Kidney glomerular epithelial cell (primary cell): ENCODE data around the gene PARP1.

ENCODE experiments used
- DNase-seq: peaks from one replicate; lab custom pipeline; 2025; lab: John Stamatoyannopoulos, UW

Gene PARP1

DNA sequence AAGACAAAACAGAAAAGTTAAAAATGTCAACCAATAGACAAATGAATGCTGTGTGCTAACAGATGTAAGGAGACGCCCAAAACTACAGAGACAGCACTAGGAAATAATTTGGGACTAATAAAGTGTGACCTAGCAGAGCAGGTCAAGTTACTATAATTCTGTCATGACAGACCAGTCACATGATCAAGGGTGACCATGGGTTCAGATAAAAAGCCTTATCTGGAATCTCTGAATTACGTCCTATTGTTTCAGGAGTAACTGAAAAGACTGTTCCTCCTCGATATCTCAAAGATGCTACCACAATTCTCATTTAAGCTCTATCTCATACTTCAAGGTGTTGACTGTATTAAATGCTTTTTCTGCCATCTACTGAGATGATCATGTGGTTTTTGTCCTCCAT, 31.6 kb downstream of the PARP1 start:
- no peak for DNase-seq

DNA sequence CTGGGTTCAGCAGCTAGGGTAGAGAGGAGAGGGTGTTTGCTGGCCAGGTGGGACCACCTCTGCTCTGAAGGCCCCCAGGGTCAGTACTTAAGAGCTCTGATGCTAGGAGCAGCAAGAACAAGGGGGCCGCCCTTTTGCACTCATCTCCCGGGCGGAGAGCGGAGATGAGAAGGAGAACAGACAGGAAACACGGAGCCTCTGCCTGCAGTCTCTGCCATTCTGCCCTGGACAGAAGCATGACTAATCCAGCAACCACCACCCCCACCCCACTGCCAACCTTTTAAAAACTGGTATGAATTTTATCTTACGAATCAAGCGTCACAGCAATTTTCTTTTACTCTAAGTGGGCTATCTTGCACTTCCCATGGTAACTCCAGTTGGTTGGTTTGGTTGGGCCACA, 34.5 kb downstream of the PARP1 start:
- DNase-seq: no peak

DNA sequence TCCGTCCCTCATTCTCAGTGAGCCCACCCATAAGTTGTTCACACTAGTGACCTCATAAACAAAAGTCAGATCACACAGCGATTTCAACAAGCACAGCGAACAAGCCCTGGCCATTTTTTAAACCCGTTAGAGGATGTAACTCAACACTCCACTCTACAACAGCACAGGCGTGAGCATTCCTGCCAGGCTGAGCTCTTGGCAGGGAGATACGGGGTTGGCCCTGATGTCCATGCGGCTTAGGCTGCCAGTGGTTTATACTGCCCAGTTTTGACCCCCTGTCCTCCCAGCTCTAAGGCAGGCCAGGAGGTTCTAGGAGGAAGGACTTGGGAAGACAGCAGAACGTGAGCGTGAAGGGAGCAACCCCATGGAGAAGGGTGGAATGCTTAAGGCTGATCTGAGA, 35.0 kb downstream of the PARP1 start:
- DNase-seq: no peak

DNA sequence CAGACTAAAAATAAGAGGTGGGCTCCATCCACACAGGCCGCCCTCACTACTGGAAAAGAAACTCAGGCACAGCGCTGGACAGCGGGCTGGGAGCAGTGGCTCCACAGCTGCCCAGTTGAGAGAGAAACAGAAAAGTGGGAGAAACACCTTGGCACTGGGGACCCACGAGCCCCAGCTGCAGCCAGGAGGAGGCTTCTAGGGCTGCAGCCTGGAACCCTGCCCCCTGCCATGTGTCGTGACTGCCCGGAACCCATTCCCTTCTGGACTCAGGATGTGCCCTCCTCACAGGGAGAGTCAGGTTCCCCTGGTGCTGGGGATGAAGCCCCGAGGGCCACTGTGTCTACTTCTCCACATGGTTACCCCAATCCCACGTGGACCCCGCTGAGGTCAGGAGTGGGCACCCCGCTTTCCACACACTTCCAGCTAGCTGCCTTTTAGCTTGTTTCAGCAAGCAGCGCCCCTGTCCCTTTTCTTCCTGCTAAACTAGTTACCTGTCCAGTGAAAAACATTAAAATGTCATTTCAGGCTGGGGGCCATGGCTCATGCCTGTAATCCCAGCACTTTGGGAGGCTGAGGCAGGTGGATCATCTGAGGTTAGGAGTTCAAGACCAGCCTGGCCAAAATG, 35.9 kb downstream of the PARP1 start:
- DNase-seq: no peak

DNA sequence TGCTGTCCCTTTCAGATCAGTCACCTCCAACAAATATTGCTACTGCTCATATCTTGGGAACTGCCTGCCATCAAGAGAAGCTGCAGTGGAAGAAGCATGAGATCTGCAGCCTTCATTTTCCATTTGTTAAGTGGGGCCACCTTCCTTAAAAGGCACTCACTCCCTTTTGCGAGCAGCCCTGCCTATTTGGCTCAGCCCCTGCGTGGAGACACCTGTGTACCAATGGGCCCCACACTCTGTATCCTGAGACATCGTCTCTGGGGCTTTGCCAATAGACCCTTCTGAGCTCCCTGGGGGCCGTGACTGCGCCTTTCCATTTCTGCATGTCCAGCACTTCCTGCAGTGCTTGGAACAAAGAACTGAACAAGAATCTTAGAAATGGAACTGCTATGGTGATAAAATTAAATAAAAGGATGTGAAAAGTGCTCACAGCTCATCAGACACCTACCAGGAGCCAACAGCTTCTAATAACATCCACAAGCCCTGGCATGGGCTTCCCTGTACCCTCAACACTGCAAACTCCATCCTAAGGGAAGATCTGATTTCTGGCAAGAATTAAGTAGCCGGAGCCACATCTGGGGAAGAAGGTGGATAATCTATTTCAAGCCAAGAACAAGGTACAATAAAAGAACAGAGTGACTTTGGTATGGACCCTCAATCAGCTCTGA, 36.7 kb downstream of the PARP1 start:
- DNase-seq: no peak

DNA sequence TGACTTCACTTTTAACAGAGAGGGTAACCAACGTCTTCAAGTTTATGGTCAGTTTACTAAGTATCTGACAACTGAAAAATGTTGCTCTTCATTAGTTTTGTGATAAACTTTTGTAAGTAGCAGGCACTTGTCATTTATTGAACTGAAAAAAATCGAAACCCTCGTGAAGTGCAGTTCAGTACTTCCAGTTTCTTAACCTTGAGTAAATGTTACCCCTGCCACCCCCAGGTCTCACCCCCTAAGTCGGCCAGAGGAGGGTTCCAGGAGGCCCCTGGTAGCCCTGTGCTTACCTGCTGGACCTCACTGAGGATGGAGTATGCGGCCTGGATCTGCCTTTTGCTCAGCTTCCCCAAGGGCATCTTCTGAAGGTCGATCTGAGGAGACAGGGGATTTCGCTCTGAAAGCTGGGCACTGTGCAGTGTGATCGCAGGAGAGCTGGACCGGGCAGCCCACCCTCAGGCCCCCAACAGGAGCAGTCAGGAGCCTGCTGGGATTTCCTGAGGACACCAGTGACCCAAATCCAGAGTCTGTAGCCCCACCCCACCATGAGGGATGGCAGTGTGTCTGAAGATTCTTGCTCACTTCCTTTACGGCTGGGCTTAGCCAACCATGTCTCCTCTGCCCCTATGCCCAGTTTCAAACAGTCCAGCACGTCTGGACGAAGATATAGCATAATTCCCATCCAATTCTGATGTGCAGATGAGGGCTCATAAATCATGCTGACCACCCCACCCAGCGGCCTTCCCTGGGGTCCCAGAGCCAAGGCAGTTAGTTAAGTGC, 37.6 kb downstream of the PARP1 start:
- DNase-seq: no peak

DNA sequence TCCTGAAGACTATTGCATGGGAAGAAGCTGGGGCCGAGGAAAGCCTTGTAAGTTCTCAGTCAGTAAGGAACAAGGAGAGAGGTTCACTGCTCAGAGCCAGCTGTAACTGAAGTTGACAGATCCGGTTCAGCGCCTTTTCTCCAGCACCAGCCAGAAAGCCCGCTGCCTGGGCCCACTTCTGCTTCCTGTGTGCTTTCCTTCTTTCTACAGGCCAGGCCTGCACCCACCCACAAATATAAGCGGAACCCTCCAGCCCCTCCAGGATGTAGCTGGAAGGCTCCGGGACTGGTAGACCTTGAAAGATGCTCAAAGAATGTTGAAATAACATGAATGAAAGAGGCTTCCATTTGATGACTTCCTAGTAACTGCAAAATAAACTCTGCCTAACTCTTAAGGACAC, 38.8 kb downstream of the PARP1 start:
- DNase-seq: no peak

DNA sequence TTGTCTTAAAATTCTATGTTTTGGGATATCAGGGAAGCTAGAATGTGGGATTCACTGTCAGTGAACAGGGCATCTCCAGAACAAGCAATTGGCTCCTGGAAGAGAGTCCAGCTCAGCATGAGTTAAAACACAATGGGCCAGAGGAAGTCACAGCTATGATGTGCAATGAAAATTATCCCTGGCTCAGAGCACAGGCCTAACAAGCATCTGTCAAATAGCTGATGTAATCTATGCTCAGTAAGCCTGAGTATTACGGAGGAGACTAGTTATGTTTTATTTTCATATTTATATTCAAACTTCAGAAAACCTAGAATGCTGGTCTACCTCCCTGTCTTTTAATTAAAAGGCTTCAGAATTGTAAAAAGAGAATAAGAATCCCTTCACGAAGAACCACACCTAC, 41.6 kb downstream of the PARP1 start:
- DNase-seq: no peak

DNA sequence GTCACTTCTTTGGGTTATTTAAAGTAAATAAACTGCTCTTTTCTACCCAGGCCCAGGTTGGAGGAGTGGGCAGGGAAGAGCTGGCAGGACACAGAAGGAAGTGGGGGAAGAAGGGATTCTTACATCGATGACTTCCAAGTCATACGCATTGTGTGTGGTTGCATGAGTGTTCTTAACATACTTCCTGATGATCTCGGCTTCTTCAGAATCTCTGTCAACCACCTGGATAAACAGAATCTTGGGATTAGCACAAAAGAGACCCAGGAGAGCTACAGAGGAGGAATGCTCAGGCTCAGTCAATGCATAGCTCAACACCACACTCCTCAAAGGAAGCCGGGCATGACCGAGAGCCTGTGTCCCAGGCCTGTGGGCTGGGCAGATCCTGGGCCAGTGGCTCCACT, 42.1 kb downstream of the PARP1 start:
- peak; percentile 68 for DNase-seq

DNA sequence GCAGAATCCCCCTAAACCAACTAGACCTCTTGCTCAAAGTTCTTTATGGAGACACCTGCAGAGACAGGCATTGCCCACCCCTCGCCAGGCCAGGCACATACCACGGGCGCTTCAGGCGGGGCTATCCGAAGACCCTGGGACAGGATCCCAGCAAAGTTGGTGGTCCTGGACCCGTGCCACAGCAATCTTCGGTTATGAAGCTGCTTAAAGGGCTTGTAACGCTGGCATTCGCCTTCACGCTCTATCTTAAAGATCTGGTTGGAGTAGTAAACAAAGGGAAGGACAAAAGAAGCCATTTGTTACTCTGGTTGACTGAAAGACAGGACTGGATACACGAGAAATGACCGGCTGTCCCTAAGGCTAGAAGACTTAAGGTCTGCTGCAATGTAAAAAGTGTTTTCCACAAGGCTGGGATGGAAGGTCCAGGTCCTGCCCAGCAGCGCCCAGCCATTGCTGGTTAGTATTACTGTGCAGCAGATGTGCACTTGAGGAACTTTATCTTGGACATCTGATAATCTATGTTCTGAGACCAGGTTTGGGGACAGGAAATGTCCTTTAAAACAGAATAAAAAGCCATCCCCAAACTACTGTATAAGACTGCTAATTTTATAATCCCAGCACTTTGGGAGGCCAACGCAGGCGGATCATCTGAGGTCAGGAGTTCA, 42.9 kb downstream of the PARP1 start:
- DNase-seq: no peak

DNA sequence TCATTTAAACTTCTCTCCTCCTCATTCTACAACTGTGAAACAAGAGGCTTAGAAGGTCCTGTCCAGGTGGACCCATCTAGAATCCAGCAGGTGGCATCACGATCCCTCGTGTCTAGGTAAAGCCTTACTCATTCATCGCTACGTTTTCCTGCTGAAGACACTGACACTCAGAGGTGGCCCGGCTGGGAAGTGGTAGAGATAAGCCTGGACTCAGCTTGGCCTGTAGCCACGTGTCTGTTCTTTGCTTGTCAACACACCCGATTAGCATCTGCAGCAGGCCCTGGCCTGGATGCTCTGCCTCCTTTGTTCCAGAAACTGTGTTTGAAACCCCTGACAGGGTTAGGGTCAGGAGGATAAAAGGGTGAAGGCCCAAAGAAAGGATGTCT, 43.4 kb downstream of the PARP1 start:
- no peak for DNase-seq

DNA sequence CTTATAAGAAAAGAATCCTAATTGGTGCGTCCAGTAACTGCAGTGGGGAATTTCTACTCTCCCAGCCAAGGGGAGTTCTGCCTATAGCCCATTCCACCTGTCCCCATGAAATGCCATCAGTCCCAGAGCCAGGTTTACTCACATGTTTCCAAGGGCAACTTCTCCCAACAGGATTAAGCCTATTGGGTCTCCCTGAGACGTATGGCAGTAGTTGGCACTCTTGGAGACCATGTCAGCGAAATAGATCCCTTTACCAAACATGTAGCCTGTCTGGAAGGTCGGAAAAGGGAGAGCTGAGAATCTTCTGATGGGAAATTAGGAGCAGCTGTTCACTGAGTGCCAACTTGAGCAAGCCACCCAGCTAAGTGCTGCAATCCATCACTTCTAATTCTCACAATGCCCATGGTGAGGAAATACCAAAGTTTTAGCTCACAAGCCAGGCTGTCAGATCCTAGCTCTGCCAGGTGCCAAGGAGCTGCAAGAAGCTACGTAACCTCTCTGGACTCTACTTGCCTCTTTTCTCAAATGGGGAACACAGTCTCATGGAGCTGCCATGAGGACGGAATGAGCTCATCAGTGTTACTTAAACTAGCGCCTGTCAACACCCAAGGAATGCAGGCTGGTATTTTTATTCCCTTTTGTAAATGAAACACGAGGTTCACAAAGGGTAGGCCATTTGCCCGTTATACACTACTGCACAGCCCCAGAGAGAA, 43.9 kb downstream of the PARP1 start:
- DNase-seq: no peak

DNA sequence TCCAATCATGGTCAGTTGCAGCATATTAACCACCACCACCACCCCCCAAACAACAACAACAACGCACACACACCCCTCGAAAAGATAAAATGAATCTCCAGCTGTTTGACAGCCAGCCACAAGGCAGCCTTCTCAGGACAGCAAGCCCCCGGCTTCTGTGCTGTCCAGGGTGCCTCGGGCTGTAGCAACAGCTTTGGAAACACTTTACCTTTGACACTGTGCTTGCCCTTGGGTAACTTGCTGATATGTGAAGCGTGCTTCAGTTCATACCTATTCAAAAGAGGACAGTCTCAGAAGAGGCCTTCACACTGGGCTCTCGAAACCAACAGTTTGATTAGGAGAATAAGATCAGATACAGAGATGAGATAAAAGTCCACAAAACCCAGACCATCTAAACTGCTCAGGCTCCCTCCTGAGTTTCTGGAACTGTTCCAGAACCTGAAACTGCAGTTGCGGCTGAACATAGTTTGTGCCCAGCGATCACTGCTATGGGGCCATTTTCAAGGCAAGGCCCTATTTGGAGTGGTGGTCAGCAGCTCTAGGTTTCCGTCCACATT, 44.9 kb downstream of the PARP1 start:
- DNase-seq: no peak

DNA sequence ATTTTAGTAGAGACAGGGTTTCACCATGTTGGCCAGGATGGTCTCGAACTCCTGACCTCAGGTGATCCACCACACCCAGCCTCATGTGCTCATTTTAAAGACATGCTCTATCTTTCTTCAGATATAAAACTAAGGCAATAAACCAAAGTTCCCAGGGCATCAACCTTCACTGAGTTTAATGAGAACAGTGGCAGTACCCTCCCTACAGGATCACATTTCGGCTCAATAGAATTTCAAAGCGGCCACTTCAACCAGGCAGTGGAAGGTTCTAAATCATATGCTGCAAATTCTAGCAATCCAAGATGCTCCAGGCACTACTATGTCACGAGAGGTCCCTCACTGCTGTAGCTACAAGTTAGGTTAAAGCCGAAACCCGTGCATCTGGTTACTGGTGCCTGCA, 45.5 kb downstream of the PARP1 start:
- DNase-seq: no peak

DNA sequence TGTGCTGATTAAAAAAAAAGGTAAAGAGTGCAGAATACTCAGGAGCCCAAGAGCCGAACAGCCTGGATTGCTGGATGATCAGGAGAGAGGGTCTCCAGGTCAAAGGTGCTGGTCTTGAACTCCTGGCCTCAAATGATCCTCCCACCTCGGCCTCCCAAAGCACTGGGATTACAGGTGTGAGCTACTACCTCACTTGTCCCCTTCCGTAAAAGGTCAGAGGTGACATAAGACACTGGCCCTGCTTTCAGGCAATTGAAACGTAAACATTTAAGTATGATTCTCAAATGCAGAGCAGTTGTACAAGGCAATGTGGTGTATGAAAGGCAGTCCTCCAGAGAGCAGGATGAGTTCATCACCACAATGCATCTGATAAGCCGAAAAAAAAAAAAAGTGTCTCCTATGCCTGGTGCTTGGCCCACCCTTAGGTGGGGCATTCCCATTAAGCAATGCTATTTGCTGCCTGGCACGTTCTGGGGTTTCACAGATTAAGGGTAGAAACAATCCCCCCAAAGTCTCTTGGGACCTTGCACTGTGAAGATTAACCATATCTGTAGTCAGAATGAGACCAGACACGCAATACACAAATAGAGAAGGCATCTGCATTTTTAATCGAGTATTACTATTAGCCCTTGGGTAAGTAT, 47.7 kb downstream of the PARP1 start:
- no peak for DNase-seq

DNA sequence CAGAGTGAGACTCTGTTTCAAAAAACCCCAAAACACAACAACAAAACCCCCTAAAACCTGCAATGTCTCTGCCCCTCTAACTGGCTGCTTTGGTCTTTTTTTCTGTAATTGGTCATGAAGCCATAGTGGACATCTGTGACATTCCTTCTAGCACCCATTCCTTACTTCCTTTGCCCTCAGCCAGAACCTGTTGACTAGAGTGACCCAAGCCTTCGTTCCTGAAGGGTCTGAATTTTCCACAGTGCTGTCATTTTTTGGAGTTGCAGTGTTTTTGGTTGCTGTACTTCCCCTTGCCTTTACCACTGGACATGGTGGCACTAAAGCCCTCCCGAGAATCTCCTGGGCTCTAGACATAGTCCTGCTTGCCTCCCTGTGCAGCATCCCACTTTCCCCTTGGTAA, 50.5 kb downstream of the PARP1 start:
- no peak for DNase-seq

DNA sequence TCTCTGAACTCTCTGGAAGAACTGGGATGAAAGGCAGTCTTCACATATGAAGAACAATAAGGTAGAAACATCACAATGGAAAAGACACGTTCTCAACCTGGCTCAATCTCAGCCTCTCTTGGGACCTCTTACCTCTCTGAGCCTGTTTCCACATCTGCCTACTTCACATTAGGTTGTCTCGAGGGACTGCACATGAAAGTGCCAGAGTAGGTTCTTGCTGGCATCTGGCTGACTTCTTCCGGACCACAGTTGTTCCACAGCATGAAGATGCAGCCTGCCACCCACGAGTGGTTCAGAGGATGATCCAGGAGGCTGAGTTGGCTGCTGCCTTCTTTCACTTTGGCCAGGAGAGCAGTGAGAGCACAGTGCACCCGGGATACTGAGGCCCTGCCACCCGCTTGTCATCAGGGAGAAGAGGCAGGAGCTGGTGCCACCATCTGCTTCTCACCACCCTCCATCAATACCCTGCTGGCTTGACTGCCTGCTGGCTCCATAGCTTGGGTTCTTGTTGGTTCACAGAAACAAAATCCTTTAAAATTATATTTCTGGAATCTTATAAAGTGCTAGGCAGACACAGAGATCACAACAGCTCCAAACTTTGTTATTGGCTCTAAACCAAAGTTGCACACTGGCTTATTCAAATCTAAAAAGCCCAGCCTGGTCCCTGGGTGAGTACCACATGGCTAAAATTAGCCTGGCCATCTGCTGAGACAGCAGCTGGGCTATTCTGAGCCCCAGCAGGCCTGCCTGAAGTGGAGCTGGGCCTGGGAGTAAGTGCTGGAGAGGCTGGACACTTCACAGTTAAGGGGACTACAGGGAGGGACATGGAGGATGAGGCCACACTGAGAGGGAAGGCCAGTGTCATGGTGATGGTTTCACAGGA, 52.0 kb downstream of the PARP1 start:
- DNase-seq: no peak

DNA sequence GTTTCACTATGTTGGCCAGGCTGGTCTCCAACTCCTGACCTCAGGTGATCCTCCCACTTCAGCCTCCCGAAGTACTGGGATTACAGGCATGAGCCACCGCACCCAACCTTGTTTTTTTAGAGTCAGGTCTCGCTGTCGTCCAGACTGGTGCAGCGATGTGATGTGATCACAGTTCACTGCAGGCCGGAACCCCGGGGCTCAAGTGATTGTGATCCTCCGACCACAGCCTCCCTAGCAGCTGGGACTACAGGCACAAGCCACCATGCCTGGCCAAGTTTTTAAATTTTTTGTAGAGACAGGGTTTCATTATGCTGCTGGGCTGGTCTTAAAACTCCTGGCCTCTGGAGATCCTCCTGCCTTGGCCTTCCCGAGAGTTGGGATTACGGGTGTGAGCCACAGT, 52.9 kb downstream of the PARP1 start:
- no peak for DNase-seq

DNA sequence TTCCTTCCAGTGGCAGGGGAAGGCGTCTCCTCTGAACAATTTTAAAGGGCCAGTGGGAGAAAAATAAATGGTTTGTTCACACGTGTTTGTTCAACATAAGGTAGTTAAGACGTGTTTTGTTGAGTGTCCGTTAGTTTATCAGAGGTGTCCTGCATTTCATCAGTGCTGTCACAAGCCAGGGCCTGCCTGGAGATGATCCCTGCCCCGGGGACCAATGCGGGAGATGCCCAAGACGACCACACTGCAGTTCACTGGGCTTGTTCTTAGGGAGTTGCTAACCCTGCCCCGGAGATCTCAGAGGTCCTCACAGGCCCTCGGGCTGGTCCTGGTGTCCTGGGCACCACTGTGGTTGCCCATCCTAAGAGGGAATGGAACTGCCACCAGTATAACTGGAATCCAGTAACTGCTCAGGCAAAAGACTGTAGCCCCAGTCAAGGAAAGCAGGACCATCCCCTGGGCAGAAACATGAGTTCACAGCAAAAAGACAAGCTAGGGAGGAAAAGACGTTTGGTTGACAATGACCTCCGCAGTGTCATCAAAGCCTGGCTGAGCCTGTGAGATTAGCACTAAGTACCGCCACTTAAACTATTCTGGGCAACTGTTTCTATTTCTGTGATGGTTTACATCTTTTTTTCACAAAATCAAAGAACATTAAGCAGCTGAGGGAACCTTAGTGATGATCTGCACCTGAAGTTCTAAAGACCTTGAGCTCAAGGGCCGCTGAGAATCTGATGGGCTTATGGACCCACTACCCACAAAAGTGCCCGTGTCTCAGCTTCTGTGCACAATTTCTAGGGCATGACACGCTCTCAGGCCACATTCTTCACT, 54.0 kb downstream of the PARP1 start:
- DNase-seq: no peak

DNA sequence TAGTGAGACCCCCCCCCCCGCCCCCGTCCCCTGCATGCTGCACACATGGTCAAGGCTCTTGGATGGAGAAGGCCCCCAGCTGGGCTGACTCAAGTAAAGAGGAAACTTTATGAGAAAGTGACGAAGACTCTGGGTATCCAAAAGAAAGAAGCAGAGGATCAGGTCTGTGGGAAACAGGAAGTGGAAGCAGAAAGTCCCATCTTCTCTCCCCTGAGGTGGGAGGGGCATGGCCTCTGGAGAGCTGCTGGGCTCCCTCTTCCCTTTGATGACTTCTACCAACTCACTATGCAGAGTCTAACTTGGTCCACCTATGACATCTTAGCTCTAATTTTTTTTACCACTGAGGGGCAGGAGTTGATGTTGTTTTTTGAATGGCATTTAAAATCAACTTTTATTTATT, 56.2 kb downstream of the PARP1 start:
- no peak for DNase-seq
